ENCODE data around the gene TMEM221. TPM values are rescaled to one million over a fixed set of nuclear protein-coding genes. Genes with fewer than 3 reads are reported as not detected.

TMEM221 gene
- 1 to 10 TPM in 1 of 4 donors, under 1 TPM in 2, not detected in 1; 0.21 to 2.0 (median 0.30) TPM for total RNA-seq

DNA sequence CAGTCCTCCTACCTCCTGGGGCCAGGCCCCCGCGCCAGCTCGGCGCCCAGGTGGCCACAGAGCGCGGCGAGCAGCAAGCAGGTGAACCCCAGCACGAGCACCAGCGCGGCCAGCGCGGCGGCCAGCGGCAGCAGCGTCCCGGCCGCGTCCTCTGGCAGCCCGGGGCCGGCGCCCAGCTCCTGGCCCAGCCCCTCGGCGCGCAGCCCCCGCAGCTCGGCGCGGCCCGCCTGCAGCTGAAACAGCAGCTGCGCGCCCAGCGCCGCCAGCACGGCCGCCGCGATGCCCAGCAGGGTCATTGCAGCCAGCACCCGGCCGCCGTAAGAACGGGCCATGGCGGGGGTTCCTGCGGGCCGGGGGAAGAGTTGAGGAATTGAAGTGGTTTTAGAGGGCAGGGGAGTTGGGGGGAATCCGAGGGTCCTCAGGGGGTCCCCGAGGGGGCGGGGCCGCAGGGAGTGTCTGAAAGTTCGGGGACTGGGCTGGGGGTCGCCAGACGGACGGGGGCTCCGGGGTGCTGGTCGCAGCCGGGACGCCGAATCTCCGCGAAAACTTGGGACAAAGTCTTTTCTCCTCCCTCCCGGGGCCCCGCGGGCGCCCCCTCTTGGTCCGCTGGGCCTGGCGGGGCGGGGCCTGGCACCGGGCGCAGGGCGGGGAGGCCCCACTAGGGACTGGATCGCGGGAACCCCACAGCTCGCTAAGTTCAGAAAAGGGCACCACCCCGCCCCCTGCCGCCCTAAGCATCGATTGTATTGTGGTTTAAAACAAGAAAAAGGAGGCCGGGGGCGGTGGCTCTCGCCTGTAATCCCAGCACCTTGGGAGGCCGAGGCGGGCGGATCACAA is at the start of gene TMEM221:
Gene TMEM221, minus strand, starts transcription at position 538 of the 837 bp plus-strand sequence. Its CDS starts 206 bp downstream, at position 332.
- Histone ChIP-seq H3K9me3 (no peaks in the 10 kb centered on the region), H3K36me3 (no peaks in the 10 kb centered on the region), H3K4me1 (peaks cover 0 to 16% (median 7%) of the 10 kb centered on the region in 4 donors), H3K4me3 (peak within 1 kb of the TSS; percentile 26 to 52 (median 38)), H3K27me3 (peaks cover 0 to 21% of the 10 kb centered on the region in 2 donors), H3K27ac (no peak within 1 kb of the TSS)
- TF ChIP-seq CTCF (IDR thresholded peaks at IDR 0.05) (peak; percentile 38 to 56 (median 43)), POLR2A (IDR thresholded peaks at IDR 0.05) (no peak), EP300 (IDR thresholded peaks at IDR 0.05) (no peak)
- WGBS, 2 donors = 4 to 8% methylated on average over 36 to 49 of the region's 81 CpGs
- DNase-seq (ENCODE audit: low spot score in 2 of 2) = peak; percentile 16 to 24

DNA sequence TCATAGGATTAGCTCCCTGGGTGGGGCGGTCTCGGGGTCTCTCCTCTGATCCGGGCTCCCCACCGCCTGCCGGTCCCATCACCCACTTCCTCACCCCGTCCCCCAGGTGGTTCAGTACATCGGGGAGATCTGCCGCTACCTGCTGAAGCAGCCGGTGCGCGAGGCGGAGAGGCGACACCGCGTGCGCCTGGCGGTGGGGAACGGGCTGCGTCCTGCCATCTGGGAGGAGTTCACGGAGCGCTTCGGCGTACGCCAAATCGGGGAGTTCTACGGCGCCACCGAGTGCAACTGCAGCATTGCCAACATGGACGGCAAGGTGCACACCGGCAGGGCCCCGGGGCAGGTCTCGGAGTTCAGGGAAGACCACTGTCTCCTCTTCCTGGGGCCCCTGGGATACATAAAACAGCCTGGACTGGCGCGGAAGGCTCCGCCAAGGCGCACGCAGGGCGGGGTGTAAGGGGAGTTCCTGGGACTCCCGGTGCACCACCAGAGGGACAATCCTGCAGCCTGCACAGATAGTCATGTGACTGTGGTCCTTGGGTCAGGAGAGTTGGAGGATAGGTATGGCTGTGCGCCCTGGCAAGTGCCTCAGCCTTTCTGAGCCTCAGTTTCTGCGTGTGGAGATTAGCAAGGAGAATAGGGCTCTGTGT is 48.8 kb upstream of the TMEM221 start:
- DNase-seq (ENCODE audit: low spot score in 2 of 2) = no peak
- peak overlapping the region in 2 of 4 donors; percentile 41 to 45 for H3K27ac ChIP-seq
- H3K9me3 ChIP-seq = no peaks in the 10 kb centered on the region
- no peaks in the 10 kb centered on the region for H3K27me3 ChIP-seq
- TF ChIP-seq CTCF (IDR thresholded peaks at IDR 0.05) (no peak), POLR2A (IDR thresholded peaks at IDR 0.05) (no peak), EP300 (IDR thresholded peaks at IDR 0.05) (no peak)
- H3K4me1 ChIP-seq = peaks cover 0 to 49% (median 13%) of the 10 kb centered on the region in 4 donors
- WGBS, 2 donors = 66 to 73% methylated on average over 21 to 41 of the region's 41 CpGs
- no peak overlapping the region for H3K4me3 ChIP-seq
- H3K36me3 ChIP-seq = peaks cover 0 to 34% (median 2%) of the 10 kb centered on the region in 3 donors

DNA sequence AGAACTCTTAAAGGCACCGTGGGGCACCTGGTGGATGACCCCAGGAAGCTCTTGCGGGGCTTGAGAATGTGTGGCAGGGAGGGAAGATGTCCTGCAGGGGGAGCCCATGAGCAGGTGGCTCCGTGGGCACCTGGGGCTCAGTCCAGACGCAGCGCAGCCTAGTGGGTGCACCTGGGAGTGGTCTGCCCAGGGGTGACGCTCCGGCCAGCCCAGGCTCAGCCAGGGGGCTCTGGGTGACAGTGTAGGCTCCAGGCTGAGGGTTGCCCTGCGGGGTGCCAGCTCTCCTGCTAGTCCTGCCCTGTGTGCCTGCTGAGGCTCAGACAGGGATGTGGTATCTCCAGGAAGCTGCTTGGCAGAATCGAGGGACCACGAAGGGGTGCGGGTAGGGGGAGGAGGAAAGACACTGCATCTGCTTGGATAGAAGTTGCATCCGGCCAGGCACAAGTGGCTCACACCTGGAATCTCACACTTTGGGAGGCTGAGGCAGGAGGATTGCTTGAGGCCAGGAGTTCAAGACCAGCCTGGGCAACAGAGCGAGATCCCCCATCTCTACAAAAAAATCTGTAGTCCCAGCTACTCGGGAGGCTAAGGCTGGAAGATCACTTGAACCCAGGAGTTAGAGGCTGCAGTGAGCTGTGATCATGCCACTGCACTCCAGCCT is 48.0 kb upstream of the TMEM221 start:
- DNase-seq (ENCODE audit: low spot score in 2 of 2) = peak in 1 of 2 donors; percentile 52
- 47 to 57% methylated on average over 11 to 13 of the region's 14 CpGs for WGBS, 2 donors
- peaks cover 0 to 28% (median 2%) of the 10 kb centered on the region in 3 donors for H3K36me3 ChIP-seq
- H3K4me3 ChIP-seq = no peak overlapping the region
- peak overlapping the region in 3 of 4 donors; percentile 21 to 55 (median 37) for H3K27ac ChIP-seq
- no peaks in the 10 kb centered on the region for H3K9me3 ChIP-seq
- TF ChIP-seq EP300 (IDR thresholded peaks at IDR 0.05) (no peak), CTCF (IDR thresholded peaks at IDR 0.05) (peak; percentile 83 to 88 (median 84)), POLR2A (IDR thresholded peaks at IDR 0.05) (no peak)
- no peaks in the 10 kb centered on the region for H3K27me3 ChIP-seq
- peaks cover 0 to 56% (median 13%) of the 10 kb centered on the region in 4 donors for H3K4me1 ChIP-seq

GRCh38 chr19:17495639-17496296 is 47.3 kb upstream of the TMEM221 start:
- Histone ChIP-seq H3K36me3 (peaks cover 0 to 21% (median 1%) of the 10 kb centered on the region in 3 donors), H3K27me3 (no peaks in the 10 kb centered on the region), H3K9me3 (no peaks in the 10 kb centered on the region), H3K4me1 (peaks cover 0 to 62% (median 13%) of the 10 kb centered on the region in 4 donors), H3K27ac (peak overlapping the region in 1 of 4 donors; percentile 55), H3K4me3 (no peak overlapping the region)
- 62 to 69% methylated on average over 9 of the region's 9 CpGs for WGBS, 2 donors
- TF ChIP-seq POLR2A (IDR thresholded peaks at IDR 0.05) = no peak
- TF ChIP-seq CTCF (IDR thresholded peaks at IDR 0.05) = no peak
- no peak for TF ChIP-seq EP300 (IDR thresholded peaks at IDR 0.05)
- DNase-seq (ENCODE audit: low spot score in 2 of 2) = no peak

Measured in tibial nerve (tissue), 4 donors.